Effector memory CD4-positive, alpha-beta T cell (primary cell): Measurements from ENCODE around the gene POMGNT2.

Experiments
- DNase-seq, 3 donors: peaks; one replicate each; pipeline ENCODE4 v3.0.0-alpha.2; 2020
- H3K27ac ChIP-seq: 2 replicates; pipeline ENCODE4 v1.7.0; 2013; ENCODE audit warnings: mild to moderate bottlenecking, low read length, moderate library complexity; ENCODE audit not compliant: insufficient read depth, poor library complexity, severe bottlenecking
- H3K27me3 ChIP-seq: replicated peaks from 2 replicates; pipeline ENCODE4 v1.7.0; 2013; ENCODE audit warnings: mild to moderate bottlenecking, low read length; ENCODE audit not compliant: insufficient read depth, control insufficient read depth, poor library complexity, severe bottlenecking
- H3K36me3 ChIP-seq: 2 replicates; pipeline ENCODE4 v1.7.0; 2013; ENCODE audit warnings: mild to moderate bottlenecking, low read length, moderate library complexity; ENCODE audit not compliant: control insufficient read depth, insufficient read depth
- H3K4me1 ChIP-seq: 2 replicates; pipeline ENCODE4 v1.7.0; 2013; ENCODE audit warnings: low read length, mild to moderate bottlenecking; ENCODE audit not compliant: control insufficient read depth, insufficient read depth, poor library complexity, severe bottlenecking
- H3K4me3 ChIP-seq: 2 replicates; pipeline ENCODE4 v1.7.0; 2013; ENCODE audit warnings: low read length, low read depth, mild to moderate bottlenecking; ENCODE audit not compliant: insufficient read depth, poor library complexity, severe bottlenecking
- H3K9me3 ChIP-seq: 2 replicates; pipeline ENCODE4 v1.7.0; 2013; ENCODE audit warnings: mild to moderate bottlenecking, low read length, moderate library complexity; ENCODE audit not compliant: control insufficient read depth

Gene POMGNT2

GRCh38 chr3:43091481-43091880 is 14.4 kb downstream of the POMGNT2 start:
- Histone ChIP-seq H3K4me1 (no peaks in the 10 kb centered on the region), H3K9me3 (no peaks in the 10 kb centered on the region), H3K27me3 (no peaks in the 10 kb centered on the region), H3K4me3 (no peak overlapping the region), H3K36me3 (no peaks in the 10 kb centered on the region), H3K27ac (no peak overlapping the region)
- no peak for DNase-seq

DNA sequence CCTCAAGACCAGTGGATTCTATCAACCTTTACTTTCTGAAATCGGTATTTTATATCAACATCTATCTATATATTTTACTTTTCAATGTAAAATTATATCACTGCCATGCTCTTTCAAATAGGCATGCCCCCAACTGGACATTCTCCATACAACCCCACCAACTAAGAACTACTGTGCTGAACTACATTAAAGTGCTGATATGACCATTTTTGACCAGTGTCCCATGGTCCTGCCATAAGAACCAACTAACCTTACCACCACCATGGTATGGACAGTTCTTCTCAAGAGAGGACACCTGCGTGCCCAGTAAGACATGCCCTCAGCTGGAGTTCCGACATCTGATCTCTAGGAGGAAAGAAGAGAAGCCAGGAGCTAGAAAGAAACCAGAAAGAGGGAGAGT is 15.6 kb downstream of the POMGNT2 start:
- no peak overlapping the region for H3K27ac ChIP-seq
- no peaks in the 10 kb centered on the region for H3K27me3 ChIP-seq
- no peaks in the 10 kb centered on the region for H3K9me3 ChIP-seq
- DNase-seq: no peak
- H3K4me1 ChIP-seq: no peaks in the 10 kb centered on the region
- H3K4me3 ChIP-seq: no peak overlapping the region
- H3K36me3 ChIP-seq: no peaks in the 10 kb centered on the region

GRCh38 chr3:43089081-43089480 is 16.8 kb downstream of the POMGNT2 start:
- H3K27ac ChIP-seq: no peak overlapping the region
- no peaks in the 10 kb centered on the region for H3K36me3 ChIP-seq
- H3K4me1 ChIP-seq: no peaks in the 10 kb centered on the region
- no peak overlapping the region for H3K4me3 ChIP-seq
- DNase-seq: no peak
- H3K27me3 ChIP-seq: no peaks in the 10 kb centered on the region
- H3K9me3 ChIP-seq: no peaks in the 10 kb centered on the region

DNA sequence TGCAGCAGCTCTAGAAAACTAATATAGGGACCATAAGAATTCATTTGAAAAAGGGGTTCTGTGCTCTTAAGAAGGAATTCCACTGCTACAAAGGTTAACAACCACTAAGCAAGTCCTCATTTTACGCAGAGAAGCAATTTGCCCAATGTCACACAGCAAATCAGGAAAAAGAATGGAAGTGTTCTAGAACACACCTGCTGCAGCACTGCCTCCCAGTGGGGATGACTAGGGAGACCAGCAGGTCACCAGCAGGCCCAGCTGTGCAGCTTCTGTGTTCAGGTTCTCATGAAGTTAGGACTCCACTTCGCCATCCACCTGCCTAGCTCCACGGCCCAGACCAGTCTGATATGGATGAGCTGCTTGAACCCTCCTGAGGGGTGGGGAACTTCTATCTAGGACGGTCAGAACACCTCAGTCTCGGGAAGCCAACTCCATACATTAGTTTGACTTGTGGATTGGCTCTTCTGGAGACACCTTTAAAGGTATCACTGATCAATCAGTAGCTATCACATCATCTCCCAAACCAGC is 18.6 kb downstream of the POMGNT2 start:
- no peak for DNase-seq
- Histone ChIP-seq H3K4me1 (no peaks in the 10 kb centered on the region), H3K9me3 (no peaks in the 10 kb centered on the region), H3K4me3 (no peak overlapping the region), H3K36me3 (no peaks in the 10 kb centered on the region), H3K27ac (no peak overlapping the region), H3K27me3 (no peaks in the 10 kb centered on the region)

DNA sequence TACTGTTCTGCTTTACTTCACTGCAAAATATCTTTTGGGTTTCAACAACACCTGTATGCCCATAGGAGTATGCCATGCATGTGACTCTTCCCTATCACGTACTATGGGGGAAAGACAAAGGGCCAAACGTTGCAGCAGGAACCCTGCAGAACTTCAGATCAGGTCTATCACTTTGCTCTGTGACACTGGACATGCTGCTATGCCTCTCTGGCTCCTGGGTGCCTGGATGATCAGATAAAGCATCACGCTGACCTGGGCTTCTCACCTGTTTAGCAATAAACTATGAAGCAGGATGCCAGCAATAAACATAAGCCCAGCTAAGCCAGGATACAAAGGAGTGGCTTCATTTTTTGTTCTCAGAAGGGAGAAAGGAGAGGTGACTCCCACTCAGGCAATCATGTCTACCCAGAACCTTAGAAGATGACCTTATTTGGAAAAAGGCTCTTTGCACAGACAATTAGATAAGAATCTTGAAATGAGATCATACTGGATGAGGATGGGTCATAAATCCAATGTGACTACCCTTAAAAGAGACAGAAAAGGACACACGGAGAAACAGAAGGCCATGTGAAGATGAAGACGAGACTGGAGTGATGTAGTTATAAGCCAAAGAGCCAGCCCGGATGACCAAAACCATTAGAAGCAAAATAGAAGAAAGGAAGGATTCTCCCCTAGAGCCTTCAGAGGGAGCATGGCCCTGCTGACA is 19.3 kb downstream of the POMGNT2 start:
- H3K27me3 ChIP-seq: no peaks in the 10 kb centered on the region
- no peak overlapping the region for H3K27ac ChIP-seq
- H3K36me3 ChIP-seq: peaks cover 2% of the 10 kb centered on the region
- H3K9me3 ChIP-seq: no peaks in the 10 kb centered on the region
- no peaks in the 10 kb centered on the region for H3K4me1 ChIP-seq
- no peak overlapping the region for H3K4me3 ChIP-seq
- no peak for DNase-seq

DNA sequence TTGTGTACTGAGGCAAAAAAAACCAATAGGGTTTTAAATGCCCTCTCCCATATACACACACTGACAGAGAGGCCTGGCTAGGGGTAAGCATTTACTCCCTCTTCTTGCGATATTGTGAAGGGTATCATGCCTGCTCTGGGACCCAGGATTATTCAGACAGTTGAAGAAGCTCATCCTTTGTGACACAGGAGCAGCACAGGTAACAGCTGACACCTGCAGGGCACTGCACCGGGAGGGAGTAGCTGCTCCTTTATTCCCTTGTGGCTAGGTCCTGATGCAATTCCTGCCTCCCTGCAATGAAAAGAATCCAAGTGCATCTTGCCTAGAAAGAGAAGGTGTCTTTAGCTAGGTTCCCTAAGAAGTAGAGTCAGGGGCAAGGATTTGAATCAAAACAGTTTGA is 23.4 kb downstream of the POMGNT2 start:
- H3K36me3 ChIP-seq: peaks cover 27% of the 10 kb centered on the region
- H3K9me3 ChIP-seq: no peaks in the 10 kb centered on the region

GRCh38 chr3:43081796-43082195 is 24.1 kb downstream of the POMGNT2 start:
- no peaks in the 10 kb centered on the region for H3K27me3 ChIP-seq
- H3K4me3 ChIP-seq: no peak overlapping the region
- DNase-seq: no peak
- H3K4me1 ChIP-seq: no peaks in the 10 kb centered on the region
- peaks cover 27% of the 10 kb centered on the region for H3K36me3 ChIP-seq
- no peak overlapping the region for H3K27ac ChIP-seq
- H3K9me3 ChIP-seq: no peaks in the 10 kb centered on the region

More for the DNA sequence above, 23.4 kb downstream of the POMGNT2 start:
- H3K27me3 ChIP-seq: no peaks in the 10 kb centered on the region
- no peak overlapping the region for H3K4me3 ChIP-seq
- no peaks in the 10 kb centered on the region for H3K4me1 ChIP-seq
- DNase-seq: no peak
- H3K27ac ChIP-seq: no peak overlapping the region

DNA sequence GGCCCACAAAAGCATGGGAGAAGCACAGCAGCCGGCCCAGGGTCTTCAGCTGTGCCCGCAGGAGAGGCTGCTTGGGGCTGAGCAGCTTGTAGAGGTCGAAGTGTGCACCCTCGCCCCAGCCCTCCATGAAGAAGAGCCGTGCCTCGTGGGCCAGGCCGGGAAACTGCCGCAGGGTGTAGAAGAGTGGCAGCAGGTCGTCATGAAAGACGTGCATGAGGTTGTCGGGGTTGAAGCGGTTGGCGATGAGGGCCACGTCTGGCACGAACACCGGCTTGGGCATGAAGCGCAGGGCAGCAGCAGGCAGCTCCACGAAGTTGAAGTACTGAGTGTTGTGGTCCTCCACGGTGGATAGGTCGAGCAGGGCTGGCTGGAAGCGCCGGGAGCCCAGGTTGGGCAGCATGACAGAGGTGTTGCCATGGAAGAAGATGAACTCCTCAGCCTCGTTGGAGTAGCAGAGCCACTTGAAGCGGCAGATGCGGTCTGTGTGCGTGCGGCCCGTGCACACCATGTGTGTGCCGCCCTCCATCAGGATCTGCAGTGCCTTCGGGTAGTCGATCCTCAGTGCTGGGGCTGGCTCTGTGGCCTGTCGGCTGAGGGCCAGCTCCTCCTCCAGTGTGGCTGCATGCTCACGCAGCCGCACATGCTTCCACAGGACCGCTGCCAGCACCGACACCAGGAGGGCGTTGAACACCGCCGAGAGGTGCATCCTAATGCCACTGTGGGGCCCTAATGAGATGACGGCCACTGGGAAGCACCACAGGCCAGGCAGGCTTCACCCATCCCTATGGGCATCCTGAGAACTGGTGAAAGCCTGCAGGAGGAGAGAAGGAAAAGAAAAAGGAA is 24.9 kb downstream of the POMGNT2 start:
- Histone ChIP-seq H3K27ac (no peak overlapping the region), H3K36me3 (peaks cover 27% of the 10 kb centered on the region)
- DNase-seq: no peak

GRCh38 chr3:43079536-43080332 is 26.1 kb downstream of the POMGNT2 start:
- no peak overlapping the region for H3K27ac ChIP-seq
- no peak for DNase-seq

More for the DNA sequence above, 24.9 kb downstream of the POMGNT2 start:
- Histone ChIP-seq H3K27me3 (no peaks in the 10 kb centered on the region), H3K4me3 (no peak overlapping the region), H3K9me3 (no peaks in the 10 kb centered on the region), H3K4me1 (no peaks in the 10 kb centered on the region)

More at GRCh38 chr3:43079536-43080332, 26.1 kb downstream of the POMGNT2 start:
- Histone ChIP-seq H3K9me3 (no peaks in the 10 kb centered on the region), H3K36me3 (peaks cover 27% of the 10 kb centered on the region), H3K4me3 (no peak overlapping the region), H3K4me1 (no peaks in the 10 kb centered on the region), H3K27me3 (no peaks in the 10 kb centered on the region)
